Vagina (tissue), 2 donors: ENCODE measurements around the gene RAB4B.

Experiments used
- POLR2A ChIP-seq, 2 donors: fragments of 450-650 bp; IDR thresholded peaks; one replicate each; pipeline ENCODE4 v1.6.1; 2017; ENCODE audit warnings: antibody characterized with exemption in 2 of 2, mild to moderate bottlenecking in 2 of 2, moderate library complexity in 2 of 2
- TF ChIP-seq, protein P1 (sequence below), 3 experiments: fragments of 450-650 bp in 2 of 3; fragments of 200-600 bp in 1 of 3; sonication (generic) in 1 of 3; IDR thresholded peaks; one replicate each; pipeline ENCODE4 v1.5.1; 2017 to 2019; ENCODE audit warnings: antibody characterized with exemption in 3 of 3, mild to moderate bottlenecking in 2 of 3, moderate library complexity in 2 of 3

DNA sequence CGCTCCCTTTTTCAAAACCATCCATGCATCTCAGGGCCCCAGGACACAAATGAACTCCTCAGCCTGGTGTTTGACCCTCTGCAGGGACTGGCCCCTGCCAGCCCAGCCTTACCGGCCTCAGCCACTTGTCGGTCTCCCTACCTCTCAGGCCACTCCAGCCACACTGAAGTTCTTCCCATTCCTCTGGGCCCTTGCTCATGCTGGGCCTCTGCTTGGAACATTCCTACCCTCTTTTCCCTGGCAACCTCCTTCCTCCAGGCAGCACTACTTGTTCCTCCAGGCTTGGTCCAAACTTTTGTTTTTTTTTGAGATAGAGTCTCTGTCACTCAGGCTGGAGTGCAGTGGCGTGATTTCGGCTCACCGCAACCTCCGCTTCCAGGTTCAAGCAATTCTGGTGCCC lies 13.3 kb downstream of the RAB4B start:
- TF ChIP-seq, protein P1, sequence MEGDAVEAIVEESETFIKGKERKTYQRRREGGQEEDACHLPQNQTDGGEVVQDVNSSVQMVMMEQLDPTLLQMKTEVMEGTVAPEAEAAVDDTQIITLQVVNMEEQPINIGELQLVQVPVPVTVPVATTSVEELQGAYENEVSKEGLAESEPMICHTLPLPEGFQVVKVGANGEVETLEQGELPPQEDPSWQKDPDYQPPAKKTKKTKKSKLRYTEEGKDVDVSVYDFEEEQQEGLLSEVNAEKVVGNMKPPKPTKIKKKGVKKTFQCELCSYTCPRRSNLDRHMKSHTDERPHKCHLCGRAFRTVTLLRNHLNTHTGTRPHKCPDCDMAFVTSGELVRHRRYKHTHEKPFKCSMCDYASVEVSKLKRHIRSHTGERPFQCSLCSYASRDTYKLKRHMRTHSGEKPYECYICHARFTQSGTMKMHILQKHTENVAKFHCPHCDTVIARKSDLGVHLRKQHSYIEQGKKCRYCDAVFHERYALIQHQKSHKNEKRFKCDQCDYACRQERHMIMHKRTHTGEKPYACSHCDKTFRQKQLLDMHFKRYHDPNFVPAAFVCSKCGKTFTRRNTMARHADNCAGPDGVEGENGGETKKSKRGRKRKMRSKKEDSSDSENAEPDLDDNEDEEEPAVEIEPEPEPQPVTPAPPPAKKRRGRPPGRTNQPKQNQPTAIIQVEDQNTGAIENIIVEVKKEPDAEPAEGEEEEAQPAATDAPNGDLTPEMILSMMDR (IDR thresholded peaks at IDR 0.05): no peak
- TF ChIP-seq POLR2A (IDR thresholded peaks at IDR 0.05): no peak
